GM20000 (cell line): Measurements from ENCODE around the gene ZFYVE27.

ENCODE experiments used
- DNase-seq: peaks from one replicate; pipeline ENCODE4 v3.0.0; 2012; ENCODE audit warnings: low spot score
- CTCF ChIP-seq: IDR thresholded peaks from 2 replicates; pipeline ENCODE4 v1.5.1; 2012; ENCODE audit warnings: mild to moderate bottlenecking, control low read depth; ENCODE audit errors: extremely low read depth, missing control alignments

Gene ZFYVE27

DNA sequence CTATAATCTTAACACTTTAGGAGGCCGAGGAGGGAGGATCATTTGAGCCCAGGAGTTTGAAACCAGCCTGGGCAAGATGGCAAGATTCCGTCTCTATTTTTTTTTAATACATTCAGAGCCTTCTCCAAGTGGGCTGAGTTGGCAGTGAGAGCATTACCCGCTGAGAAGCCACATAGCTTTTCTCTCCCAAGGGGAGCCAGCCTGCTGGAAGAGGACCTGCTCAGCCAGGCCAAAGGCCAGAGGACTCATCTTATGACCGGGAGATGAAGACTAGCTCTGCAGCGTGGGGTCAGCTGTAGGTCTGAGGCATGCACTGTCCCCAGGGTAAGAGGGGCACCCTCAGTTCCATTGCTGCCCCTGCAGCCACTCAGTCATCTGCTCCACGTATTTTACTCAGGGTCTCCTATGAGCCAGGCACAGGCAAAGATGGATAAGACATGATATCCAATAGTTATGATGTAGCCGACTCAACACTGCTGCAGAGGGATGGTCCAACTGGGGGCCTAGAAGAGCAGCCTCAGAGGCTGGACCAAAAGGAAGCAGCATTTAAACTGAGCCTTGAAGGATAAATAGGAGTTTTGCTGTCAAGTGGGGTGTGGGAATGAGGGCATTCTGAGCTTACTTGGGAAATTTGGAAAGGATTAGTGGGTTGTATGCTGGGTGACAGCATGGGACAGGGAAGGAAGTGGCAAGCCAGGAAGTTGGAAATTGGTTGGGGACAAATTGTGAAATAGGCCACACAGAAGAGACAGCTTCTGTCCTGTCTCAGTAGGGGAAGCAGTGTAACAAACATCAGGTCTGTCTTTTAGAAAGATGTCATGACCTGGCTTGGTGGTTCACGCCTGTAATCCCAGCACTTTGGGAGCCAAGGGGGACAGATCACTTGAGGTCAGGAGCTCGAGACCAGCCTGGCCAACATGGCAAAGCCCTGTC is 25.0 kb upstream of the ZFYVE27 start:
- no peak for DNase-seq
- no peak for TF ChIP-seq CTCF

DNA sequence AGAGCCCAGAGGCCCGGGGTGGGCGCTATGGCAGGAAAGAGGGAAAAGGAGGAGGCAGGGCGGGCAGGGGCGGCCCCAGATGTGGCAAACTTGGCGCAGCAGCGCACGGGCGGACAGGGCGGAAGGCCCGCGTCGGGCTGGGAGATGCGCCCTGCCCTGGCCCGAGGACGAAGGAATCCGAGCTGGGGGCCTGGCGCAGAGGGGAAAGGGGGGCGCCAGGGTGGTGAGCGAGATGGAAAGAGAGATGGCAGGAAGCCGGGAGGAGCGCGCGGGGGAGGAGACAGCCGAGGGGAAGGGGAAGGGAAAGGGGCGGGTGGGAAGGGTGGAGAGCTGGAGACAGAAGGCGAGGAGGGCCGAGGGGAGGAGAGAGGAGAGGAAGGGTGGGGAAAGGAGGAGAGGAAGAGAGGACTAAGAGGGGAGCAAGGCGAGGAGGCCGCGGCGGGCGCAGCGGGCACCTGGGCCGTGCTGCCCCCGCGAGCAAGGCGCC is 23.5 kb upstream of the ZFYVE27 start, which contains the start of gene MARVELD1:
TSS of gene MARVELD1 (plus strand) at position 392 of the 487 bp plus-strand sequence. CDS start 147 bp downstream, outside the sequence.
- TF ChIP-seq CTCF, result no peak
- peak; percentile 50 for DNase-seq

GRCh38 chr10:97713826-97714400 is 23.0 kb upstream of the ZFYVE27 start:
- TF ChIP-seq CTCF, result peak; percentile 38
- DNase-seq, result peak; percentile 90

DNA sequence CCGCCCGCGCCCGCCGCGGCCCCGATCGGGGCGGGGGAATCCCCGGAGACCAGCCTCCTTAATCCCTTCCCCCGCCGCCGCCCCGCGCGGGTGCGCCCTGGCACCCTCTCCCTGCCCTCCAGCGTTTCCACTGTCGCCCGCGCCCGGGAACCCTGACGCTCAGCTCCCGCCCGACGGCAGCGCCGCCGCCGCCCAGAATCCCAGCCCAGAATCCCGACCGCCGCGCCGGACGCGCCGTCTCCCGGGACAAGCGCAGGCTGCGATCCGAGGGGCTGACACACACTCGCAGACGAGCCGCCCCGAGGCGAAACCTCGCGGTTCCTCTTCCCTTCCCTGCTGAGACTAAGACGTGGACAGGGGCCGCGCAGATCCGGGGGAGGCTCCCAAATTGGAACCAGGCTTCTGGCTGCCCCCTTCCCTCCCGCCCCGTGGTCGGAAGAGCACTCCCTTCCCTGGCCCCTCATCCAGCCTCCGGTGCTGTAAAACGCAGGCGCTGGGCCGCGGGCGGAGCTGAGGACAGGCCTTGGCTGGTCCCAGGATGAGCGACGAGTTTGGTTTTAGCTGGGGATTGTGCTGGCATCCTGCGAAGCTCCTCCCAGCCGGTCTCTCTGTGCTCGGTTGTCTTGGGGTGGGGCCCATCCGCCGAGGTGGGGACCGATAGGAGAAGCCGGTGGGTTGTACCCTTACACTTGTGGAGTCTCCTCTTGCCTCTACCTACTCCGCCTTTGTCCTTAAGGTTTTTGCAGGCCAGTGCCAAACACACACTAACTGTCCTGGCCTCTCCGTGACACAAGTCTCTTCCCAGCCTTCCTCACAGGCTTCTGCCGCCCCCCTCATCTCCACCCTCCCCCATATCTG is 22.3 kb upstream of the ZFYVE27 start:
- peak; percentile 69 for DNase-seq
- no peak for TF ChIP-seq CTCF

DNA sequence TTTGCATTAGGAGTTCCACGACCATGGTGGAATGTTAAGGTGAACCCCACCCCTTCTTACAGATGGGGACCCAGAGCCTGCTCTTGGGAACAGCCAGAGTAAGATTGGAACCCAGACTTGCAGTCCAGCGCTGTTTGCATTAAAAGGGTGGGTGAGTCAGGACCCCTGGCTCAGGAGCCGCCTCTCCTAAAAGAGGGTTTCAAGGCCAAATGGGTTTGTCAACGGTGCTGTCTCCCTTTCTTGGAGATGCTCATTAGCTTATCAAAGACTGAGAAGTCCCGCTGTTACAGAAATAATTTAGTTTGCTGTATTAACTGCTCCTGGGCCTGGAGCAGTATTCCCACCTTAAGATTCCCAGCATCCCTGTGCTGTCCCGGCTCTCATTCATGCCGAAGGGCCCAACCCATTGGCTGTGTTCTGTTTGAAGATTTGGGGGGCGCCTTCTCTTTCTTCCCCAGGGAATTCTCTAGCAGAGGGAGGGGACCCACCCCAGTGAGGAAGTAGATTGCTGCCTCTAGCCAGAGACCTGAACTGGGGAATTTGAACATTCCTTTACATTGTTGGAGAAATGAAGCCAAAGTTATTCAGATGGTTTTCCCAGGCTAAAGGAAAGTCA is 21.6 kb upstream of the ZFYVE27 start:
- TF ChIP-seq CTCF, result no peak
- DNase-seq, result no peak

- no peak for DNase-seq
- TF ChIP-seq CTCF, result no peak
These were observed 19.3 kb upstream of the ZFYVE27 start for GRCh38 chr10:97717627-97718026.
